ENCODE results near the gene EVX2.

EVX2 gene

GRCh38 chr2:176122052-176122682 is 38.4 kb upstream of the EVX2 start:
- DNase-seq: no peak

- no peak for DNase-seq
These were observed 37.7 kb upstream of the EVX2 start for GRCh38 chr2:176121190-176122051.

GRCh38 chr2:176120364-176121189 is 36.8 kb upstream of the EVX2 start:
- DNase-seq: no peak

- DNase-seq: no peak
These were observed 35.0 kb upstream of the EVX2 start for GRCh38 chr2:176118601-176119339.

GRCh38 chr2:176117823-176118371 is 34.1 kb upstream of the EVX2 start:
- no peak for DNase-seq

GRCh38 chr2:176117162-176117822 is 33.5 kb upstream of the EVX2 start:
- no peak for DNase-seq

- DNase-seq: peak; percentile 88
These were observed 32.4 kb upstream of the EVX2 start, which contains the start of gene HOXD10 for GRCh38 chr2:176115883-176116813. Gene HOXD10 (plus strand): TSS chr2:176116778. CDS start chr2:176116834, 56 bp downstream.

GRCh38 chr2:176114930-176115625 is 31.3 kb upstream of the EVX2 start:
- DNase-seq: no peak

- no peak for DNase-seq
These were observed 30.6 kb upstream of the EVX2 start for GRCh38 chr2:176114120-176114929.

GRCh38 chr2:176112375-176113302 is 28.9 kb upstream of the EVX2 start:
- no peak for DNase-seq

GRCh38 chr2:176111846-176112374 is 28.1 kb upstream of the EVX2 start:
- DNase-seq: no peak

- DNase-seq: peak; percentile 86
These were observed 27.5 kb upstream of the EVX2 start for GRCh38 chr2:176111309-176111663.

- DNase-seq: no peak
These were observed 26.9 kb upstream of the EVX2 start for GRCh38 chr2:176110415-176111308.

- peak; percentile 65 for DNase-seq
These were observed 26.2 kb upstream of the EVX2 start for GRCh38 chr2:176109946-176110345.

GRCh38 chr2:176109192-176109901 is 25.6 kb upstream of the EVX2 start:
- no peak for DNase-seq

- peak; percentile 45 for DNase-seq
These were observed 24.0 kb upstream of the EVX2 start for GRCh38 chr2:176107731-176108181.

Data from islet precursor cell (in vitro differentiated cells).